Measurements from ENCODE around the gene GMDS.

GMDS gene

DNA sequence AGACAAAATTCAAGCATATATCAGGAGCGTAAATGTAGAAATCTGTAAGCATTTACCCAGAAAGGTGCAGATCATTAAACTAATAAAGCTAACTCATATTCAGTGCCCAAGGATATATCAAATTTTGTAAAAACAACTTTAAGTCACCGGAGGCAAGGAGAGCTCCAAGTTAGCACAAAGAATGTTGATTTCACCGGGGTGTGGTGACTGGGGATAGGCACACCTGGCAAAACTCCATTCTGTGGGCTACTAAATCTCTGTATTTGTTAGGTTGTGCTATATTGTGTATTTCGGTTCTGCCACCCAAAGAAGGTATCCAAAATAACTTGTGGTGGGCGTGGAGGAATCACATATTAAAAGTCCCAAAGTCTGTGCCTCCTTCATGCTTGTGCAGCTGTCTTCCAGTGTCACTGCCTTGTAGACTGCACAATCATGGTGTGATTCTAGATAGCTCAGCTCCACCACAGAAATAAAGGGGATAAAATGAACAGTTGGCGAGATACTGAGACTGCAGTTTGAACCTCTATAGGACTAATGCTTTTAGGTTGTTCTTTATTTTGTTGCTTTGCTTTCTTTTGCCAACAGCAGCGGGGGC is 111.6 kb downstream of the GMDS start:
- H3K9ac ChIP-seq, result no peak overlapping the region
- H3K36me3 ChIP-seq (ENCODE audit: insufficient read depth), result no peaks in the 10 kb centered on the region
- H2AFZ ChIP-seq (ENCODE audit: low read depth), result no peak overlapping the region
- no peaks in the 10 kb centered on the region for H3K4me1 ChIP-seq (ENCODE audit: low read depth, poor library complexity, severe bottlenecking)
- no peak for TF ChIP-seq CTCF (conservative IDR thresholded peaks at IDR 0.05; ENCODE audit: low read depth, low read length)
- H3K27ac ChIP-seq, result no peak overlapping the region
- H3K4me2 ChIP-seq, result no peak overlapping the region
- no peak overlapping the region for H3K4me3 ChIP-seq (IDR thresholded peaks at IDR 0.05; ENCODE audit: insufficient read depth, low read depth, low read length)
- no peaks in the 10 kb centered on the region for H3K27me3 ChIP-seq (ENCODE audit: insufficient read depth, low read depth)
- H3K79me2 ChIP-seq (ENCODE audit: insufficient read depth, low read depth), result no peaks in the 10 kb centered on the region
- no peaks in the 10 kb centered on the region for H4K20me1 ChIP-seq (ENCODE audit: insufficient read depth)

- Histone ChIP-seq H2AFZ (ENCODE audit: low read depth) (no peak overlapping the region), H4K20me1 (ENCODE audit: insufficient read depth) (no peaks in the 10 kb centered on the region), H3K36me3 (ENCODE audit: insufficient read depth) (no peaks in the 10 kb centered on the region), H3K27ac (no peak overlapping the region), H3K9ac (no peak overlapping the region), H3K4me1 (ENCODE audit: low read depth, poor library complexity, severe bottlenecking) (no peaks in the 10 kb centered on the region), H3K79me2 (ENCODE audit: insufficient read depth, low read depth) (no peaks in the 10 kb centered on the region), H3K4me2 (no peak overlapping the region), H3K4me3 (IDR thresholded peaks at IDR 0.05; ENCODE audit: insufficient read depth, low read depth, low read length) (no peak overlapping the region), H3K27me3 (ENCODE audit: insufficient read depth, low read depth) (no peaks in the 10 kb centered on the region)
- TF ChIP-seq CTCF (conservative IDR thresholded peaks at IDR 0.05; ENCODE audit: low read depth, low read length), result no peak
Observed at GRCh38 chr6:2132916-2133315, 112.5 kb downstream of the GMDS start.

- Histone ChIP-seq H3K27ac (no peak overlapping the region), H3K79me2 (ENCODE audit: insufficient read depth, low read depth) (no peaks in the 10 kb centered on the region), H2AFZ (ENCODE audit: low read depth) (no peak overlapping the region), H3K4me1 (ENCODE audit: low read depth, poor library complexity, severe bottlenecking) (no peaks in the 10 kb centered on the region), H3K4me2 (no peak overlapping the region), H3K36me3 (ENCODE audit: insufficient read depth) (no peaks in the 10 kb centered on the region), H3K4me3 (IDR thresholded peaks at IDR 0.05; ENCODE audit: insufficient read depth, low read depth, low read length) (no peak overlapping the region), H3K27me3 (ENCODE audit: insufficient read depth, low read depth) (no peaks in the 10 kb centered on the region), H3K9ac (no peak overlapping the region), H4K20me1 (ENCODE audit: insufficient read depth) (no peaks in the 10 kb centered on the region)
- no peak for TF ChIP-seq CTCF (conservative IDR thresholded peaks at IDR 0.05; ENCODE audit: low read depth, low read length)
Observed at GRCh38 chr6:2132416-2132815, 113.0 kb downstream of the GMDS start.

GRCh38 chr6:2129182-2129621 is 116.2 kb downstream of the GMDS start:
- H3K4me2 ChIP-seq, result no peak overlapping the region
- H3K79me2 ChIP-seq (ENCODE audit: insufficient read depth, low read depth), result no peaks in the 10 kb centered on the region

More at GRCh38 chr6:2129182-2129621, 116.2 kb downstream of the GMDS start:
- Histone ChIP-seq H3K36me3 (ENCODE audit: insufficient read depth) (no peaks in the 10 kb centered on the region), H3K4me3 (IDR thresholded peaks at IDR 0.05; ENCODE audit: insufficient read depth, low read depth, low read length) (no peak overlapping the region), H3K27me3 (ENCODE audit: insufficient read depth, low read depth) (no peaks in the 10 kb centered on the region), H3K4me1 (ENCODE audit: low read depth, poor library complexity, severe bottlenecking) (no peaks in the 10 kb centered on the region), H3K27ac (no peak overlapping the region), H2AFZ (ENCODE audit: low read depth) (no peak overlapping the region), H4K20me1 (ENCODE audit: insufficient read depth) (no peaks in the 10 kb centered on the region), H3K9ac (no peak overlapping the region)
- TF ChIP-seq CTCF (conservative IDR thresholded peaks at IDR 0.05; ENCODE audit: low read depth, low read length), result no peak

Data from KMS-11 (cell line).